Hematopoietic multipotent progenitor cell treated with erythropoietin and hydrocortisone succinate and interleukin-3 and kit ligand, for 8 days (in vitro differentiated cells): ENCODE measurements around the gene GNPTG.

Experiments
- DNase-seq: peaks from one replicate; pipeline ENCODE4 v3.0.0-alpha.2; 2015

The GNPTG gene

GRCh38 chr16:1351582-1352362 lies at the start of gene GNPTG, which contains the start of gene TSR3:
GNPTG (plus strand) TSS chr16:1351931; CDS start chr16:1351966, 35 bp downstream.
TSR3 (minus strand) TSS chr16:1351878; CDS start chr16:1351804, 74 bp downstream.
- DNase-seq = peak; percentile 90

GRCh38 chr16:1305823-1306222 lies 45.9 kb upstream of the GNPTG start:
- no peak for DNase-seq

- no peak for DNase-seq
Measured at GRCh38 chr16:1306334-1306733, 45.4 kb upstream of the GNPTG start.

- peak; percentile 56 for DNase-seq
Measured at GRCh38 chr16:1308036-1308976, 43.4 kb upstream of the GNPTG start.

- DNase-seq = peak; percentile 97
Measured at GRCh38 chr16:1308977-1309885, 42.5 kb upstream of the GNPTG start, which contains the start of gene UBE2I. UBE2I (plus strand) TSS chr16:1309636; CDS start chr16:1314031, 4,395 bp downstream.

- DNase-seq = peak; percentile 33
Measured at GRCh38 chr16:1309888-1310831, 41.6 kb upstream of the GNPTG start.

- peak; percentile 22 for DNase-seq
Measured at GRCh38 chr16:1310832-1311200, 40.9 kb upstream of the GNPTG start.

GRCh38 chr16:1311212-1311737 lies 40.5 kb upstream of the GNPTG start:
- DNase-seq = no peak

GRCh38 chr16:1311738-1312466 lies 39.8 kb upstream of the GNPTG start:
- peak; percentile 34 for DNase-seq

- DNase-seq = no peak
Measured at GRCh38 chr16:1312467-1312816, 39.3 kb upstream of the GNPTG start.

GRCh38 chr16:1312903-1313302 lies 38.8 kb upstream of the GNPTG start:
- DNase-seq = no peak

GRCh38 chr16:1313721-1314369 lies 37.9 kb upstream of the GNPTG start:
- DNase-seq = no peak

- DNase-seq = no peak
Measured at GRCh38 chr16:1314399-1315068, 37.2 kb upstream of the GNPTG start.

- no peak for DNase-seq
Measured at GRCh38 chr16:1315081-1316032, 36.4 kb upstream of the GNPTG start.

- DNase-seq = no peak
Measured at GRCh38 chr16:1316033-1316405, 35.7 kb upstream of the GNPTG start.

- no peak for DNase-seq
Measured at GRCh38 chr16:1317479-1318267, 34.1 kb upstream of the GNPTG start.

GRCh38 chr16:1318268-1318545 lies 33.5 kb upstream of the GNPTG start:
- no peak for DNase-seq

- no peak for DNase-seq
Measured at GRCh38 chr16:1319041-1319440, 32.7 kb upstream of the GNPTG start.
